IMR-90 (cell line): ENCODE data around the gene EFCC1. TPM values are rescaled to one million over a fixed set of nuclear protein-coding genes. Genes with fewer than 3 reads are reported as not detected.

Experiments used
- ATAC-seq: fragments of 200-7000 bp; cut with Tn5 transposase; 2 replicates; pipeline ENCODE4 v1.9.1; 2020; ENCODE audit warnings: low read depth, mild to moderate bottlenecking, moderate library complexity
- BruUV-seq: library from RNA; stranded (reverse); fragments of 400-500 nt; replicated peaks from 2 replicates; lab custom pipeline; 2021; lab: Mats Ljungman, UMichigan
- CTCF ChIA-PET: fragments of 300-600 bp; formaldehyde crosslinking; extraction: SDS; loops from one replicate; lab custom pipeline; 2021; ENCODE audit warnings: antibody characterized with exemption; lab: Yijun Ruan, JAX
- POLR2A ChIA-PET: fragments of 300-600 bp; sonication (Branson Sonifier 250); formaldehyde crosslinking; loops from one replicate; lab custom pipeline; 2022; ENCODE audit warnings: antibody characterized with exemption; ENCODE audit not compliant: unreplicated experiment; lab: Charles Lee
- DNase-seq: peaks from one replicate; pipeline ENCODE4 v3.0.0; 2013
- H2AFZ ChIP-seq: replicated peaks from 2 replicates; pipeline ENCODE3; 2013; ENCODE audit warnings: low read length, mild to moderate bottlenecking; ENCODE audit not compliant: poor library complexity
- H2AK5ac ChIP-seq: 2 replicates; pipeline ENCODE4 v1.6.1; 2013; ENCODE audit warnings: low read depth, low read length, inconsistent platforms
- H2AK9ac ChIP-seq: replicated peaks from 2 replicates; pipeline ENCODE3; 2013; ENCODE audit warnings: mild to moderate bottlenecking, low read depth, low read length, moderate library complexity; ENCODE audit not compliant: poor library complexity
- H2BK120ac ChIP-seq: 2 replicates; pipeline ENCODE4 v1.6.1; 2013; ENCODE audit warnings: low read depth, low read length, inconsistent platforms
- H2BK15ac ChIP-seq: 3 replicates; pipeline ENCODE4 v1.6.1; 2013; ENCODE audit warnings: low read depth, low read length, inconsistent platforms
- H2BK20ac ChIP-seq: 2 replicates; pipeline ENCODE4 v1.6.1; 2013; ENCODE audit warnings: low read depth, mild to moderate bottlenecking, inconsistent platforms, low read length, moderate library complexity
- H2BK5ac ChIP-seq: 2 replicates; pipeline ENCODE4 v1.6.1; 2013; ENCODE audit warnings: mild to moderate bottlenecking, low read depth, low read length, inconsistent platforms; ENCODE audit not compliant: poor library complexity, severe bottlenecking
- H3K14ac ChIP-seq: replicated peaks from 2 replicates; pipeline ENCODE4 v1.6.1; 2013; ENCODE audit warnings: low read depth, low read length, inconsistent platforms
- H3K18ac ChIP-seq: 2 replicates; pipeline ENCODE4 v1.6.1; 2013; ENCODE audit warnings: low read depth, low read length, control low read depth
- H3K23ac ChIP-seq: 2 replicates; pipeline ENCODE4 v1.6.1; 2013; ENCODE audit warnings: low read depth, low read length, inconsistent platforms
- H3K27ac ChIP-seq: 2 replicates; pipeline ENCODE4 v1.5.1; 2013; ENCODE audit warnings: mild to moderate bottlenecking, control low read depth, low read length; ENCODE audit not compliant: insufficient read depth
- H3K27me3 ChIP-seq: 2 replicates; pipeline ENCODE4 v1.6.1; 2013; ENCODE audit warnings: low read length; ENCODE audit not compliant: control insufficient read depth, insufficient read depth
- H3K36me3 ChIP-seq: 2 replicates; pipeline ENCODE4 v1.6.1; 2013; ENCODE audit warnings: low read length, mixed read lengths; ENCODE audit not compliant: control insufficient read depth, insufficient read depth
- H3K4ac ChIP-seq: 2 replicates; pipeline ENCODE4 v1.6.1; 2013; ENCODE audit warnings: low read depth, low read length, inconsistent platforms
- H3K4me1 ChIP-seq: 2 replicates; pipeline ENCODE4 v1.6.1; 2013; ENCODE audit warnings: low read length, mixed read lengths; ENCODE audit not compliant: control insufficient read depth, insufficient read depth
- H3K4me2 ChIP-seq: 2 replicates; pipeline ENCODE4 v1.6.1; 2013; ENCODE audit warnings: low read depth, mild to moderate bottlenecking, control low read depth, low read length, moderate library complexity
- H3K4me3 ChIP-seq: 2 replicates; pipeline ENCODE4 v1.5.1; 2013; ENCODE audit warnings: low read depth, mild to moderate bottlenecking, control low read depth, low read length, moderate library complexity; ENCODE audit not compliant: insufficient read depth
- H3K56ac ChIP-seq: 2 replicates; pipeline ENCODE4 v1.6.1; 2013; ENCODE audit warnings: low read length, inconsistent platforms; ENCODE audit not compliant: insufficient read depth; ENCODE audit errors: extremely low read depth
- H3K79me1 ChIP-seq, 2 experiments: 2 replicates each; pipeline ENCODE4 v1.6.1; 2013; ENCODE audit warnings: low read length in 2 of 2, inconsistent platforms in 1 of 2, low read depth in 1 of 2
- H3K9ac ChIP-seq: 2 replicates; pipeline ENCODE4 v1.6.1; 2013; ENCODE audit warnings: low read depth, low read length, control low read depth
- H3K9me1 ChIP-seq: 2 replicates; pipeline ENCODE4 v1.6.1; 2013; ENCODE audit warnings: low read length, inconsistent platforms; ENCODE audit not compliant: insufficient read depth
- H3K9me3 ChIP-seq: 2 replicates; pipeline ENCODE4 v1.6.1; 2013; ENCODE audit warnings: low read length; ENCODE audit not compliant: control insufficient read depth, insufficient read depth
- H4K20me1 ChIP-seq: 2 replicates; pipeline ENCODE4 v1.6.1; 2013; ENCODE audit warnings: low read length, inconsistent platforms; ENCODE audit not compliant: insufficient read depth
- H4K5ac ChIP-seq: 2 replicates; pipeline ENCODE4 v1.6.1; 2013; ENCODE audit warnings: mild to moderate bottlenecking, low read depth, low read length, control low read depth
- H4K8ac ChIP-seq, 2 experiments: 2 replicates each; pipeline ENCODE4 v1.6.1; 2013; ENCODE audit warnings: low read depth in 2 of 2, low read length in 2 of 2, control low read depth in 1 of 2, inconsistent platforms in 1 of 2
- H4K91ac ChIP-seq: 2 replicates; pipeline ENCODE4 v1.6.1; 2013; ENCODE audit warnings: low read depth, low read length, inconsistent platforms; ENCODE audit not compliant: insufficient read depth
- CEBPB ChIP-seq: IDR thresholded peaks from 2 replicates; pipeline ENCODE4 v1.6.1; 2012; ENCODE audit warnings: low read depth, low read length, improper control_type of control experiment
- ELK1 ChIP-seq: fragments of 150-350 bp; IDR thresholded peaks from 2 replicates; pipeline ENCODE4 v1.6.1; 2016; ENCODE audit warnings: low read depth, mild to moderate bottlenecking, low read length, moderate library complexity, borderline replicate concordance
- FOS ChIP-seq: fragments of 150-350 bp; IDR thresholded peaks from 2 replicates; pipeline ENCODE4 v1.6.1; 2016; ENCODE audit warnings: low read depth, low read length
- MAFK ChIP-seq: IDR thresholded peaks from 2 replicates; pipeline ENCODE4 v1.6.1; 2012; ENCODE audit warnings: low read depth, low read length, improper control_type of control experiment
- POLR2A ChIP-seq: IDR thresholded peaks from 2 replicates; pipeline ENCODE4 v1.6.1; 2012; ENCODE audit warnings: mild to moderate bottlenecking, low read depth, low read length
- RAD21 ChIP-seq: IDR thresholded peaks from 2 replicates; pipeline ENCODE4 v1.6.1; 2012; ENCODE audit warnings: low read length, improper control_type of control experiment
- SMC3 ChIP-seq: fragments of 150-350 bp; IDR thresholded peaks from 2 replicates; pipeline ENCODE4 v1.6.1; 2016; ENCODE audit warnings: low read depth, mild to moderate bottlenecking, antibody characterized with exemption, low read length, moderate library complexity
- WGBS, 2 experiments: methylation state at CpG; one replicate each; pipeline versions ENCODE4 v1.1.5 to v1.1.7; 2013; ENCODE audit warnings: missing lambda C conversion rate in 2 of 2; ENCODE audit not compliant: insufficient read length in 1 of 2; ENCODE audit errors: extremely low coverage in 2 of 2; 5-methylcytosine and 5-hydroxymethylcytosine counted together
- dilution Hi-C: fragments of 300-500 bp; cut with HindIII; formaldehyde crosslinking; loops from one replicate; pipeline ENCODE4 v1.14.3; 2018; ENCODE audit warnings: low sequenced_read_pairs; ENCODE audit not compliant: unreplicated experiment
- in situ Hi-C: fragments of 300-500 bp; cut with MboI; formaldehyde crosslinking; loops from 3 replicates; pipeline ENCODE4 v1.14.3; 2019; ENCODE audit warnings: low sequenced_read_pairs, inconsistent platforms, mixed read lengths
- intact Hi-C: fragments of 100-400 bp; cut with micrococcal nuclease; formaldehyde crosslinking; loops from 2 replicates; pipeline ENCODE4 v1.10.0; 2022
- polyA plus RNA-seq, 3 experiments: library from polyadenylated mRNA; depleted of rRNA; stranded (reverse); fragments of >200 nt; gene quantifications; 2 replicates each; pipeline ENCODE4 v1.2.3, GENCODE V29; 2012; ENCODE audit warnings: low replicate concordance in 1 of 3
- total RNA-seq: library from RNA; depleted of rRNA; stranded (reverse); fragments of >200 nt; gene quantifications from 2 replicates; pipeline ENCODE4 v1.2.3, GENCODE V29; 2012
- TF ChIP-seq, protein P1 (sequence below): fragments of 150-350 bp; IDR thresholded peaks from 2 replicates; pipeline ENCODE4 v1.6.1; 2017; ENCODE audit warnings: mild to moderate bottlenecking, antibody characterized with exemption, low read length, low read depth
- TF ChIP-seq, protein P2 (sequence below): conservative IDR thresholded peaks from 2 replicates; pipeline ENCODE4 v1.5.1; 2012; ENCODE audit warnings: mild to moderate bottlenecking, low read depth, low read length, improper control_type of control experiment

Gene EFCC1
- total and polyA plus RNA-seq, 2 of the 4 experiments (the other 2 are of a cell fraction) = not detected

DNA sequence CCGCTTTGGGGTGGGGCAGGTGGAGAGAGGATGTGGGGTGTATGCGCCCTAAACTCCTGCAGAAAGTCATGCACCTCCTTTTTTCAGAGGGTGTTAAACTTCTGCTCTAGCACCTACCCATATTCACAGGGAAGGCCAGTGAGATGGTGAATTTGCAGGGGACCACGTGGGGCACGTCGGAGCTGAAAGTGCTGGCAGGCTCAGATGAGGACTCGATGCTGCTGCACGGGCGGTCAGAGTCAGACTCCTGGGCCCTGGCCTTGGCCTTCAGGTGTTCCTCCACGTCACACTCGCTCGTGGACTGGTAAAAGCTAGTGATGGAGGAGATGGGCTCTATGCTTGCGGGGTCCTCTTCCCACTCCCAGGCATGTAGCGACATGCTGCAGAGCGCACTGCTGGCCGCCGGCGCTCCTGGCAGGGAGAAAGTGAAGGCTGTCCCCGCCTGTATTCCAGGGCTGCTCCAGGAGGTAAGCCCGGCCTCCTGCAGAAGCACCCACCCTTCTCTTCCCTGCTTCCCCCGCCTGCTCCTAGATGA is 8.1 kb upstream of the EFCC1 start:
- Histone ChIP-seq H3K9me1 (no peaks in the 10 kb centered on the region; the same call in 1 of the 2 replicates), H3K79me1 (no peaks in the 10 kb centered on the region), H3K14ac (no peak overlapping the region), H3K56ac (no peak overlapping the region), H3K9me3 (no peaks in the 10 kb centered on the region), H3K9ac (no peak overlapping the region), H2BK120ac (no peak overlapping the region), H3K23ac (no peak overlapping the region), H3K4me2 (no peak overlapping the region), H4K8ac (no peak overlapping the region), H3K27ac (no peak overlapping the region), H2BK15ac (no peak overlapping the region), H3K18ac (no peak overlapping the region), H2AK9ac (no peak overlapping the region), H3K4me3 (no peak overlapping the region), H4K91ac (no peak overlapping the region), H3K4me1 (peaks cover 7% of the 10 kb centered on the region; the same call in 1 of the 2 replicates), H3K27me3 (peaks cover 47% of the 10 kb centered on the region), H2AFZ (peak overlapping the region; percentile 92), H2AK5ac (no peak overlapping the region), H4K20me1 (no peaks in the 10 kb centered on the region), H4K5ac (no peak overlapping the region), H3K4ac (no peak overlapping the region), H2BK5ac (no peak overlapping the region), H2BK20ac (no peak overlapping the region), H3K36me3 (no peaks in the 10 kb centered on the region)
- in situ Hi-C loops (no loop called here), dilution Hi-C loops (no loop called here), intact Hi-C loops (no loop called here)
- ChIA-PET CTCF (no interaction called here), POLR2A (no interaction called here)
- ATAC-seq (no peak), DNase-seq (no peak)
- BruUV-seq = no TSS peak
- WGBS, 2 experiments = no CpG with 5 or more reads among the region's 20 CpGs
- TF ChIP-seq CEBPB = no peak
- TF ChIP-seq, protein P1, sequence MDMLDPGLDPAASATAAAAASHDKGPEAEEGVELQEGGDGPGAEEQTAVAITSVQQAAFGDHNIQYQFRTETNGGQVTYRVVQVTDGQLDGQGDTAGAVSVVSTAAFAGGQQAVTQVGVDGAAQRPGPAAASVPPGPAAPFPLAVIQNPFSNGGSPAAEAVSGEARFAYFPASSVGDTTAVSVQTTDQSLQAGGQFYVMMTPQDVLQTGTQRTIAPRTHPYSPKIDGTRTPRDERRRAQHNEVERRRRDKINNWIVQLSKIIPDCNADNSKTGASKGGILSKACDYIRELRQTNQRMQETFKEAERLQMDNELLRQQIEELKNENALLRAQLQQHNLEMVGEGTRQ = no peak
- TF ChIP-seq RAD21 = no peak
- TF ChIP-seq, protein P2, sequence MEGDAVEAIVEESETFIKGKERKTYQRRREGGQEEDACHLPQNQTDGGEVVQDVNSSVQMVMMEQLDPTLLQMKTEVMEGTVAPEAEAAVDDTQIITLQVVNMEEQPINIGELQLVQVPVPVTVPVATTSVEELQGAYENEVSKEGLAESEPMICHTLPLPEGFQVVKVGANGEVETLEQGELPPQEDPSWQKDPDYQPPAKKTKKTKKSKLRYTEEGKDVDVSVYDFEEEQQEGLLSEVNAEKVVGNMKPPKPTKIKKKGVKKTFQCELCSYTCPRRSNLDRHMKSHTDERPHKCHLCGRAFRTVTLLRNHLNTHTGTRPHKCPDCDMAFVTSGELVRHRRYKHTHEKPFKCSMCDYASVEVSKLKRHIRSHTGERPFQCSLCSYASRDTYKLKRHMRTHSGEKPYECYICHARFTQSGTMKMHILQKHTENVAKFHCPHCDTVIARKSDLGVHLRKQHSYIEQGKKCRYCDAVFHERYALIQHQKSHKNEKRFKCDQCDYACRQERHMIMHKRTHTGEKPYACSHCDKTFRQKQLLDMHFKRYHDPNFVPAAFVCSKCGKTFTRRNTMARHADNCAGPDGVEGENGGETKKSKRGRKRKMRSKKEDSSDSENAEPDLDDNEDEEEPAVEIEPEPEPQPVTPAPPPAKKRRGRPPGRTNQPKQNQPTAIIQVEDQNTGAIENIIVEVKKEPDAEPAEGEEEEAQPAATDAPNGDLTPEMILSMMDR = no peak
- TF ChIP-seq FOS = no peak
- TF ChIP-seq POLR2A = no peak
- no peak for TF ChIP-seq SMC3
- no peak for TF ChIP-seq MAFK
- TF ChIP-seq ELK1 = no peak
